H1 (cell line): ENCODE measurements around the gene DNAJB14. TPM values are rescaled to one million over a fixed set of nuclear protein-coding genes. Genes with fewer than 3 reads are reported as not detected.

ENCODE experiments used
- CBX8 ChIP-seq: fragments of 300-800, 300-1000 bp; sonication (generic); IDR thresholded peaks from 2 replicates; pipeline ENCODE4 v1.7.1; 2016; ENCODE audit warnings: low read depth, low read length, borderline replicate concordance
- EZH2 ChIP-seq: fragments of 200-600 bp; sonication (generic); IDR thresholded peaks from 2 replicates; pipeline ENCODE4 v1.7.1; 2012; ENCODE audit warnings: low read depth, mild to moderate bottlenecking, moderate library complexity, low read length, inconsistent platforms; ENCODE audit not compliant: severe bottlenecking
- GTF2F1 ChIP-seq: IDR thresholded peaks from 2 replicates; pipeline ENCODE4 v1.6.1; 2012; ENCODE audit warnings: low read depth, low read length, improper control_type of control experiment, borderline replicate concordance
- HDAC6 ChIP-seq: IDR thresholded peaks from one replicate; pipeline ENCODE4 v1.7.1; 2012; ENCODE audit warnings: low read depth, mild to moderate bottlenecking, inconsistent platforms, low read length, moderate library complexity
- RNF2 ChIP-seq: fragments of 200-900, 300-1000 bp; sonication (generic); IDR thresholded peaks from 2 replicates; pipeline ENCODE4 v1.7.1; 2016; ENCODE audit warnings: borderline replicate concordance, low read depth, mild to moderate bottlenecking, antibody characterized with exemption, low read length; ENCODE audit not compliant: poor library complexity, severe bottlenecking; ENCODE audit errors: missing control alignments
- SIRT6 ChIP-seq: IDR thresholded peaks from one replicate; pipeline ENCODE4 v1.7.1; 2012; ENCODE audit warnings: low read length, inconsistent platforms
- TEAD4 ChIP-seq: IDR thresholded peaks from 2 replicates; pipeline ENCODE4 v1.6.1; 2012; ENCODE audit warnings: low read depth, low read length, inconsistent platforms, mixed read lengths
- polyA plus RNA-seq, 7 experiments: library from polyadenylated mRNA; depleted of rRNA in 3 of 7; stranded (reverse) in 5 of 7; unstranded in 2 of 7; fragments of >200 nt in 5 of 7; fragments of 200-250 nt in 2 of 7; gene quantifications; 1 replicate in 5 of 7; 2 replicates in 1 of 7; 4 replicates in 1 of 7; pipeline versions ENCODE4 v1.2.1 to v1.2.3, GENCODE V29; 2011 to 2013; ENCODE audit warnings: missing spikeins in 2 of 7, mixed read lengths in 2 of 7
- total RNA-seq: library from RNA; stranded (reverse); fragmentation: NEBNext Ultra II Directional; extraction: Animal tissue kit (Norgen Biotek cat#: 25700); gene quantifications from 2 replicates; pipeline ENCODE4 v1.2.1, GENCODE V29; 2021
- TF ChIP-seq, protein P1 (sequence below): fragments of 300-600 bp; sonication (generic); IDR thresholded peaks from 2 replicates; pipeline ENCODE4 v1.7.1; 2012; ENCODE audit warnings: low read length, moderate library complexity, mild to moderate bottlenecking, inconsistent platforms; ENCODE audit not compliant: insufficient replicate concordance
- TF ChIP-seq, protein P2 (sequence below), 3 experiments: IDR thresholded peaks; 1 replicate in 2 of 3; 2 replicates in 1 of 3; pipeline versions ENCODE4 v1.5.1 to v1.6.1; 2011; ENCODE audit warnings: low read length in 3 of 3, mild to moderate bottlenecking in 3 of 3, inconsistent platforms in 2 of 3, low read depth in 1 of 3, moderate library complexity in 1 of 3; ENCODE audit not compliant: insufficient read depth in 1 of 3; ENCODE audit errors: control extremely low read depth in 1 of 3

The DNAJB14 gene
- total and polyA plus RNA-seq, 2 of the 8 experiments (the other 6 are each of a cell fraction or from before 2014, with no cell fraction given), result 3.4 to 35.4 TPM

DNA sequence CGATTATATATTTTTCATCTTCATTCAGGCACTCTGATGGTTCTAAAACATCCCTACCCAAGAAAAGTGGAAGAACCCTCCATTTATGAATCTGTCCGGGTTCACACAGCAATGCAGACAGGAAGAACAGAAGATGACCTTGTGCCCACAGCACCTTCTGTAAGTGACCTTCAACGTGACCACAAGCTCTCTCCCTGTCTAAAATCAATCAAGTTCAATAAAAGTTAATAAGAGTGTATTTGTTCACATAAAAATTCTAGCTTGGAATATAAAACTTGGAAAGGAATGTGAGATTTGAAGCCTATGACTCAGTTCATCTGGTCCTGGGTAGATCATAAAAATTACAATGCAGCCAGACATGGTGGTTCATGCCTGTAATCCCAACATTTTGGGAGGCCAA is 93.2 kb downstream of the DNAJB14 start (continued):
- TF ChIP-seq, protein P1, sequence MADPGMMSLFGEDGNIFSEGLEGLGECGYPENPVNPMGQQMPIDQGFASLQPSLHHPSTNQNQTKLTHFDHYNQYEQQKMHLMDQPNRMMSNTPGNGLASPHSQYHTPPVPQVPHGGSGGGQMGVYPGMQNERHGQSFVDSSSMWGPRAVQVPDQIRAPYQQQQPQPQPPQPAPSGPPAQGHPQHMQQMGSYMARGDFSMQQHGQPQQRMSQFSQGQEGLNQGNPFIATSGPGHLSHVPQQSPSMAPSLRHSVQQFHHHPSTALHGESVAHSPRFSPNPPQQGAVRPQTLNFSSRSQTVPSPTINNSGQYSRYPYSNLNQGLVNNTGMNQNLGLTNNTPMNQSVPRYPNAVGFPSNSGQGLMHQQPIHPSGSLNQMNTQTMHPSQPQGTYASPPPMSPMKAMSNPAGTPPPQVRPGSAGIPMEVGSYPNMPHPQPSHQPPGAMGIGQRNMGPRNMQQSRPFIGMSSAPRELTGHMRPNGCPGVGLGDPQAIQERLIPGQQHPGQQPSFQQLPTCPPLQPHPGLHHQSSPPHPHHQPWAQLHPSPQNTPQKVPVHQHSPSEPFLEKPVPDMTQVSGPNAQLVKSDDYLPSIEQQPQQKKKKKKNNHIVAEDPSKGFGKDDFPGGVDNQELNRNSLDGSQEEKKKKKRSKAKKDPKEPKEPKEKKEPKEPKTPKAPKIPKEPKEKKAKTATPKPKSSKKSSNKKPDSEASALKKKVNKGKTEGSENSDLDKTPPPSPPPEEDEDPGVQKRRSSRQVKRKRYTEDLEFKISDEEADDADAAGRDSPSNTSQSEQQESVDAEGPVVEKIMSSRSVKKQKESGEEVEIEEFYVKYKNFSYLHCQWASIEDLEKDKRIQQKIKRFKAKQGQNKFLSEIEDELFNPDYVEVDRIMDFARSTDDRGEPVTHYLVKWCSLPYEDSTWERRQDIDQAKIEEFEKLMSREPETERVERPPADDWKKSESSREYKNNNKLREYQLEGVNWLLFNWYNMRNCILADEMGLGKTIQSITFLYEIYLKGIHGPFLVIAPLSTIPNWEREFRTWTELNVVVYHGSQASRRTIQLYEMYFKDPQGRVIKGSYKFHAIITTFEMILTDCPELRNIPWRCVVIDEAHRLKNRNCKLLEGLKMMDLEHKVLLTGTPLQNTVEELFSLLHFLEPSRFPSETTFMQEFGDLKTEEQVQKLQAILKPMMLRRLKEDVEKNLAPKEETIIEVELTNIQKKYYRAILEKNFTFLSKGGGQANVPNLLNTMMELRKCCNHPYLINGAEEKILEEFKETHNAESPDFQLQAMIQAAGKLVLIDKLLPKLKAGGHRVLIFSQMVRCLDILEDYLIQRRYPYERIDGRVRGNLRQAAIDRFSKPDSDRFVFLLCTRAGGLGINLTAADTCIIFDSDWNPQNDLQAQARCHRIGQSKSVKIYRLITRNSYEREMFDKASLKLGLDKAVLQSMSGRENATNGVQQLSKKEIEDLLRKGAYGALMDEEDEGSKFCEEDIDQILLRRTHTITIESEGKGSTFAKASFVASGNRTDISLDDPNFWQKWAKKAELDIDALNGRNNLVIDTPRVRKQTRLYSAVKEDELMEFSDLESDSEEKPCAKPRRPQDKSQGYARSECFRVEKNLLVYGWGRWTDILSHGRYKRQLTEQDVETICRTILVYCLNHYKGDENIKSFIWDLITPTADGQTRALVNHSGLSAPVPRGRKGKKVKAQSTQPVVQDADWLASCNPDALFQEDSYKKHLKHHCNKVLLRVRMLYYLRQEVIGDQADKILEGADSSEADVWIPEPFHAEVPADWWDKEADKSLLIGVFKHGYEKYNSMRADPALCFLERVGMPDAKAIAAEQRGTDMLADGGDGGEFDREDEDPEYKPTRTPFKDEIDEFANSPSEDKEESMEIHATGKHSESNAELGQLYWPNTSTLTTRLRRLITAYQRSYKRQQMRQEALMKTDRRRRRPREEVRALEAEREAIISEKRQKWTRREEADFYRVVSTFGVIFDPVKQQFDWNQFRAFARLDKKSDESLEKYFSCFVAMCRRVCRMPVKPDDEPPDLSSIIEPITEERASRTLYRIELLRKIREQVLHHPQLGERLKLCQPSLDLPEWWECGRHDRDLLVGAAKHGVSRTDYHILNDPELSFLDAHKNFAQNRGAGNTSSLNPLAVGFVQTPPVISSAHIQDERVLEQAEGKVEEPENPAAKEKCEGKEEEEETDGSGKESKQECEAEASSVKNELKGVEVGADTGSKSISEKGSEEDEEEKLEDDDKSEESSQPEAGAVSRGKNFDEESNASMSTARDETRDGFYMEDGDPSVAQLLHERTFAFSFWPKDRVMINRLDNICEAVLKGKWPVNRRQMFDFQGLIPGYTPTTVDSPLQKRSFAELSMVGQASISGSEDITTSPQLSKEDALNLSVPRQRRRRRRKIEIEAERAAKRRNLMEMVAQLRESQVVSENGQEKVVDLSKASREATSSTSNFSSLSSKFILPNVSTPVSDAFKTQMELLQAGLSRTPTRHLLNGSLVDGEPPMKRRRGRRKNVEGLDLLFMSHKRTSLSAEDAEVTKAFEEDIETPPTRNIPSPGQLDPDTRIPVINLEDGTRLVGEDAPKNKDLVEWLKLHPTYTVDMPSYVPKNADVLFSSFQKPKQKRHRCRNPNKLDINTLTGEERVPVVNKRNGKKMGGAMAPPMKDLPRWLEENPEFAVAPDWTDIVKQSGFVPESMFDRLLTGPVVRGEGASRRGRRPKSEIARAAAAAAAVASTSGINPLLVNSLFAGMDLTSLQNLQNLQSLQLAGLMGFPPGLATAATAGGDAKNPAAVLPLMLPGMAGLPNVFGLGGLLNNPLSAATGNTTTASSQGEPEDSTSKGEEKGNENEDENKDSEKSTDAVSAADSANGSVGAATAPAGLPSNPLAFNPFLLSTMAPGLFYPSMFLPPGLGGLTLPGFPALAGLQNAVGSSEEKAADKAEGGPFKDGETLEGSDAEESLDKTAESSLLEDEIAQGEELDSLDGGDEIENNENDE, result no peak
- TF ChIP-seq HDAC6 (no peak), GTF2F1 (no peak), EZH2 (no peak), TEAD4 (no peak), CBX8 (no peak), SIRT6 (no peak), RNF2 (no peak)
- TF ChIP-seq, protein P2, sequence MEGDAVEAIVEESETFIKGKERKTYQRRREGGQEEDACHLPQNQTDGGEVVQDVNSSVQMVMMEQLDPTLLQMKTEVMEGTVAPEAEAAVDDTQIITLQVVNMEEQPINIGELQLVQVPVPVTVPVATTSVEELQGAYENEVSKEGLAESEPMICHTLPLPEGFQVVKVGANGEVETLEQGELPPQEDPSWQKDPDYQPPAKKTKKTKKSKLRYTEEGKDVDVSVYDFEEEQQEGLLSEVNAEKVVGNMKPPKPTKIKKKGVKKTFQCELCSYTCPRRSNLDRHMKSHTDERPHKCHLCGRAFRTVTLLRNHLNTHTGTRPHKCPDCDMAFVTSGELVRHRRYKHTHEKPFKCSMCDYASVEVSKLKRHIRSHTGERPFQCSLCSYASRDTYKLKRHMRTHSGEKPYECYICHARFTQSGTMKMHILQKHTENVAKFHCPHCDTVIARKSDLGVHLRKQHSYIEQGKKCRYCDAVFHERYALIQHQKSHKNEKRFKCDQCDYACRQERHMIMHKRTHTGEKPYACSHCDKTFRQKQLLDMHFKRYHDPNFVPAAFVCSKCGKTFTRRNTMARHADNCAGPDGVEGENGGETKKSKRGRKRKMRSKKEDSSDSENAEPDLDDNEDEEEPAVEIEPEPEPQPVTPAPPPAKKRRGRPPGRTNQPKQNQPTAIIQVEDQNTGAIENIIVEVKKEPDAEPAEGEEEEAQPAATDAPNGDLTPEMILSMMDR (IDR thresholded peaks at IDR 0.05; ENCODE audit: control extremely low read depth in 1 of 3, insufficient read depth in 1 of 3, low read depth in 1 of 3, low read length in 3 of 3), result no peak
